Measurements from ENCODE around the gene NBPF20.
A peak's percentile ranks its signal among the peaks of the same experiment; 100 is the strongest.
"Not testable (repeated sequence)": the region's sequence is repeated elsewhere in the genome, so short reads cannot be mapped to it uniquely, and the experiment has no call there.

NBPF20 gene

GRCh38 chr1:145424612-145425435 is 579 bp downstream of the NBPF20 start:
- not testable (repeated sequence) for H3K4me1 ChIP-seq (ENCODE audit: control insufficient read depth, insufficient read depth, low read length, unreplicated experiment); H3K27ac ChIP-seq (ENCODE audit: low read depth, low read length); H3K36me3 ChIP-seq (ENCODE audit: insufficient read depth, low read length); H3K79me2 ChIP-seq (ENCODE audit: control insufficient read depth, insufficient read depth, low read length, unreplicated experiment); H2AFZ ChIP-seq (ENCODE audit: low read length, unreplicated experiment)
- H3K4me3 ChIP-seq (ENCODE audit: low read depth, low read length) = peak overlapping the region; percentile 82
- peaks cover 22% of the 10 kb centered on the region for H3K27me3 ChIP-seq (ENCODE audit: insufficient read depth, low read length)

GRCh38 chr1:145415149-145415548 is 10.3 kb downstream of the NBPF20 start:
- not testable (repeated sequence) for H3K27ac ChIP-seq (ENCODE audit: low read depth, low read length); H3K36me3 ChIP-seq (ENCODE audit: insufficient read depth, low read length); H3K27me3 ChIP-seq (ENCODE audit: insufficient read depth, low read length); H3K79me2 ChIP-seq (ENCODE audit: control insufficient read depth, insufficient read depth, low read length, unreplicated experiment); H2AFZ ChIP-seq (ENCODE audit: low read length, unreplicated experiment); H3K4me3 ChIP-seq (ENCODE audit: low read depth, low read length); H3K4me1 ChIP-seq (ENCODE audit: control insufficient read depth, insufficient read depth, low read length, unreplicated experiment)

GRCh38 chr1:145407266-145407665 is 18.1 kb downstream of the NBPF20 start:
- H3K36me3 ChIP-seq (ENCODE audit: insufficient read depth, low read length); H3K4me3 ChIP-seq (ENCODE audit: low read depth, low read length); H3K79me2 ChIP-seq (ENCODE audit: control insufficient read depth, insufficient read depth, low read length, unreplicated experiment); H3K27ac ChIP-seq (ENCODE audit: low read depth, low read length); H3K4me1 ChIP-seq (ENCODE audit: control insufficient read depth, insufficient read depth, low read length, unreplicated experiment); H2AFZ ChIP-seq (ENCODE audit: low read length, unreplicated experiment); H3K27me3 ChIP-seq (ENCODE audit: insufficient read depth, low read length): not testable (repeated sequence)

- H3K36me3 ChIP-seq (ENCODE audit: insufficient read depth, low read length); H3K79me2 ChIP-seq (ENCODE audit: control insufficient read depth, insufficient read depth, low read length, unreplicated experiment); H3K27me3 ChIP-seq (ENCODE audit: insufficient read depth, low read length); H3K4me1 ChIP-seq (ENCODE audit: control insufficient read depth, insufficient read depth, low read length, unreplicated experiment); H2AFZ ChIP-seq (ENCODE audit: low read length, unreplicated experiment); H3K4me3 ChIP-seq (ENCODE audit: low read depth, low read length); H3K27ac ChIP-seq (ENCODE audit: low read depth, low read length): not testable (repeated sequence)
Measured at GRCh38 chr1:145404949-145405348, 20.5 kb downstream of the NBPF20 start.

- H3K36me3 ChIP-seq (ENCODE audit: insufficient read depth, low read length); H3K27ac ChIP-seq (ENCODE audit: low read depth, low read length); H3K4me3 ChIP-seq (ENCODE audit: low read depth, low read length); H3K4me1 ChIP-seq (ENCODE audit: control insufficient read depth, insufficient read depth, low read length, unreplicated experiment); H2AFZ ChIP-seq (ENCODE audit: low read length, unreplicated experiment); H3K27me3 ChIP-seq (ENCODE audit: insufficient read depth, low read length); H3K79me2 ChIP-seq (ENCODE audit: control insufficient read depth, insufficient read depth, low read length, unreplicated experiment): not testable (repeated sequence)
Measured at GRCh38 chr1:145400701-145401100, 24.7 kb downstream of the NBPF20 start.

Data from ACC112 (cell line).